Osteocyte (in vitro differentiated cells): ENCODE results near the gene FUNDC2. TPM values are rescaled to one million over a fixed set of nuclear protein-coding genes. Genes with fewer than 3 reads are reported as not detected.

Experiments used
- DNase-seq: peaks from one replicate; pipeline ENCODE4 v3.0.0; 2021; ENCODE audit warnings: mixed read lengths; ENCODE audit not compliant: unreplicated experiment; ENCODE audit errors: extremely low spot score
- H3K27ac Mint-ChIP-seq: one replicate; pipeline ENCODE4 v1.8.0; 2021; ENCODE audit warnings: mild to moderate bottlenecking, mixed read lengths; ENCODE audit not compliant: unreplicated experiment
- H3K27me3 Mint-ChIP-seq: one replicate; pipeline ENCODE4 v1.8.0; 2021; ENCODE audit warnings: mixed read lengths; ENCODE audit not compliant: unreplicated experiment
- H3K36me3 Mint-ChIP-seq: one replicate; pipeline ENCODE4 v1.8.0; 2021; ENCODE audit warnings: mixed read lengths; ENCODE audit not compliant: unreplicated experiment
- H3K4me1 Mint-ChIP-seq: one replicate; pipeline ENCODE4 v1.8.0; 2021; ENCODE audit warnings: mixed read lengths; ENCODE audit not compliant: unreplicated experiment
- H3K4me3 Mint-ChIP-seq: one replicate; pipeline ENCODE4 v1.8.0; 2021; ENCODE audit warnings: mild to moderate bottlenecking, moderate library complexity, mixed read lengths; ENCODE audit not compliant: unreplicated experiment
- H3K9me3 Mint-ChIP-seq: one replicate; pipeline ENCODE4 v1.8.0; 2021; ENCODE audit warnings: mixed read lengths; ENCODE audit not compliant: unreplicated experiment
- CTCF ChIP-seq: fragments of 200-600 bp; sonication (generic); IDR thresholded peaks from 2 replicates; pipeline ENCODE4 v1.5.0; 2021; ENCODE audit warnings: antibody characterized with exemption, mild to moderate bottlenecking, moderate library complexity
- total RNA-seq: library from RNA; stranded (reverse); gene quantifications from 2 replicates; pipeline ENCODE4 v1.2.1, GENCODE V29; 2021

Gene FUNDC2
- total RNA-seq, 1 donor from 2014 or later: 65.1 TPM

- no peak for DNase-seq
- TF ChIP-seq CTCF: no peak
- Mint-ChIP-seq H3K4me3 (no peak overlapping the region), H3K36me3 (peaks cover 13% of the 10 kb centered on the region), H3K9me3 (peaks cover 16% of the 10 kb centered on the region), H3K27me3 (no peaks in the 10 kb centered on the region), H3K4me1 (no peaks in the 10 kb centered on the region), H3K27ac (no peak overlapping the region)
These were observed 26.3 kb downstream of the FUNDC2 start for GRCh38 chrX:155052738-155053498.

GRCh38 chrX:155053656-155054055 lies 27.0 kb downstream of the FUNDC2 start:
- peaks cover 16% of the 10 kb centered on the region for H3K9me3 Mint-ChIP-seq
- no peak overlapping the region for H3K27ac Mint-ChIP-seq
- no peak overlapping the region for H3K4me3 Mint-ChIP-seq
- no peaks in the 10 kb centered on the region for H3K4me1 Mint-ChIP-seq
- H3K27me3 Mint-ChIP-seq: no peaks in the 10 kb centered on the region
- DNase-seq: no peak
- no peak for TF ChIP-seq CTCF
- H3K36me3 Mint-ChIP-seq: peaks cover 11% of the 10 kb centered on the region

- Mint-ChIP-seq H3K36me3 (peaks cover 8% of the 10 kb centered on the region), H3K9me3 (peaks cover 20% of the 10 kb centered on the region), H3K4me1 (no peaks in the 10 kb centered on the region), H3K27me3 (no peaks in the 10 kb centered on the region), H3K4me3 (no peak overlapping the region), H3K27ac (no peak overlapping the region)
- no peak for TF ChIP-seq CTCF
- DNase-seq: no peak
These were observed 27.6 kb downstream of the FUNDC2 start for GRCh38 chrX:155054255-155054654.

GRCh38 chrX:155055494-155055893 lies 28.9 kb downstream of the FUNDC2 start:
- Mint-ChIP-seq H3K9me3 (peaks cover 20% of the 10 kb centered on the region), H3K27ac (no peak overlapping the region), H3K4me1 (no peaks in the 10 kb centered on the region), H3K36me3 (peaks cover 8% of the 10 kb centered on the region), H3K4me3 (no peak overlapping the region), H3K27me3 (no peaks in the 10 kb centered on the region)
- no peak for DNase-seq
- TF ChIP-seq CTCF: no peak

GRCh38 chrX:155056471-155056870 lies 29.8 kb downstream of the FUNDC2 start:
- H3K27me3 Mint-ChIP-seq: no peaks in the 10 kb centered on the region
- no peak overlapping the region for H3K4me3 Mint-ChIP-seq
- no peak for TF ChIP-seq CTCF

More at GRCh38 chrX:155056471-155056870, 29.8 kb downstream of the FUNDC2 start:
- Mint-ChIP-seq H3K4me1 (no peaks in the 10 kb centered on the region), H3K9me3 (peaks cover 19% of the 10 kb centered on the region), H3K36me3 (peaks cover 8% of the 10 kb centered on the region), H3K27ac (no peak overlapping the region)
- no peak for DNase-seq
